Right ventricle myocardium inferior (tissue), 1 donor: ENCODE measurements around the gene CTSA. TPM values are rescaled to one million over a fixed set of nuclear protein-coding genes. Genes with fewer than 3 reads are reported as not detected.
"Not testable (repeated sequence)": the region's sequence is repeated elsewhere in the genome, so short reads cannot be mapped to it uniquely, and the experiment has no call there.

Experiments
- ATAC-seq: fragments of 200-7000 bp; cut with Tn5 transposase; one replicate; pipeline ENCODE4 v1.9.1; 2020; ENCODE audit warnings: mild to moderate bottlenecking, moderate library complexity
- DNase-seq: peaks from one replicate; pipeline ENCODE4 v3.0.0; 2021; ENCODE audit errors: missing footprints
- intact Hi-C: fragments of 100-400 bp; cut with DNase I; formaldehyde crosslinking; loops from one replicate; pipeline ENCODE4 v1.11.0; 2022
- total RNA-seq: library from RNA; stranded (reverse); fragmentation: NEBNext Ultra II Directional; extraction: Animal tissue kit (Norgen Biotek cat#: 25700); gene quantifications from one replicate; pipeline ENCODE4 v1.2.1, GENCODE V29; 2021
- donor health status: DM: no; HTN: yes; CAD: no; lungs with severe emphysema.

CTSA gene
- total RNA-seq, 1 donor from 2014 or later = 113 TPM

- no peak for DNase-seq
- intact Hi-C loops = no loop called here
- no peak for ATAC-seq
These were observed 34.8 kb downstream of the CTSA start for GRCh38 chr20:45925821-45926506.

DNA sequence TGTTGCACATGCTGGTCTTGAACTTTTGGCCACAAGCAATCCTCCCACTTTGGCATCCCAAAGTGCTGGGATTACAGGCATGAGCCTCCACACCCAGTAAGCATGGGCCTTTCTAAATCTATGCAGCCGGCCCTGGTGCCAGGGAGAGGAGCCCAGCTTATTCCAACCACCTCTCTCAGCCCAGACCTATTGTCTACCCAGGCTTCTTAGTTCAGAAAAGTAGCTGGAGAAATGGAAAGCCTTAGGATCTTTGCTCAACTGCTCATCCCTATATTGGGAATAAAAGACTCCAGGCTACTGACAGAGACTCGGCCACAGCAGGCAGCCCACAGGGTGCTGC, 35.6 kb downstream of the CTSA start:
- DNase-seq (no peak), ATAC-seq (no peak)
- intact Hi-C loops = no loop called here

GRCh38 chr20:45927071-45927878, 36.1 kb downstream of the CTSA start:
- intact Hi-C loops = no loop called here
- ATAC-seq (no peak), DNase-seq (no peak)

GRCh38 chr20:45931680-45932079, 40.5 kb downstream of the CTSA start:
- ATAC-seq, intact Hi-C loops, DNase-seq: not testable (repeated sequence)

- DNase-seq (peak; percentile 87), ATAC-seq (peak; percentile 33)
- intact Hi-C loops = loop anchor here (2.0 kb wide), 3 partner anchors 23 to 99 kb away; partner anchors contain the start of gene ZNF335
These were observed 42.3 kb downstream of the CTSA start for GRCh38 chr20:45933266-45934045.

DNA sequence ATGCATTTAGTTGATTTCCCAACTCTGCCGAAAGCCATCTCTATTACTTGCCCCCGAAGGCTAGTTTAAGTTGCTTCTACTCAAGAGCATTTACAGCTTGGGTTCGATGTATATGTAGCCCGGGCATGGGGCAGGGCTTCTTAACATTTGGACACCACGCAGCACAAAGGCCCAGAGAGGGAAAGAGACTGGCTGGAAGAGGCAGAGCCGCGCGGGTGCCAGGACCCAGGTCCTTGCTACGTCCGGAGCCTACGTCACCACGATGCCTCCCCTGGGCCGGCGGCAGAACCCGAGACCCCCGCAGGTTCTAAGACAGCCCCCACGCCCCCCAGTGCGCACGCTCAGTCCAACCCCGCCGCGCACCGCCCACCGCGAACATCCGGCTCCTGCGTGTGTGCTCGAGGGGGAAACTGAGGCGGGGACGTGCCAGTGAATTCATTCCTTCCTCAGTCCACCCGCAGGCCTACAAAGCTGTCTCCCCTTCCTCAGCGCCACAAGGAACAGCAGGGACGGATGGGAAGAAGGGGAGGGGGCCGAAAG, 43.0 kb downstream of the CTSA start:
- peak; percentile 90 for DNase-seq
- ATAC-seq = peak; percentile 46
- intact Hi-C loops = loop anchor here (2.0 kb wide), 3 partner anchors 23 to 99 kb away; partner anchors contain the start of gene ZNF335

DNA sequence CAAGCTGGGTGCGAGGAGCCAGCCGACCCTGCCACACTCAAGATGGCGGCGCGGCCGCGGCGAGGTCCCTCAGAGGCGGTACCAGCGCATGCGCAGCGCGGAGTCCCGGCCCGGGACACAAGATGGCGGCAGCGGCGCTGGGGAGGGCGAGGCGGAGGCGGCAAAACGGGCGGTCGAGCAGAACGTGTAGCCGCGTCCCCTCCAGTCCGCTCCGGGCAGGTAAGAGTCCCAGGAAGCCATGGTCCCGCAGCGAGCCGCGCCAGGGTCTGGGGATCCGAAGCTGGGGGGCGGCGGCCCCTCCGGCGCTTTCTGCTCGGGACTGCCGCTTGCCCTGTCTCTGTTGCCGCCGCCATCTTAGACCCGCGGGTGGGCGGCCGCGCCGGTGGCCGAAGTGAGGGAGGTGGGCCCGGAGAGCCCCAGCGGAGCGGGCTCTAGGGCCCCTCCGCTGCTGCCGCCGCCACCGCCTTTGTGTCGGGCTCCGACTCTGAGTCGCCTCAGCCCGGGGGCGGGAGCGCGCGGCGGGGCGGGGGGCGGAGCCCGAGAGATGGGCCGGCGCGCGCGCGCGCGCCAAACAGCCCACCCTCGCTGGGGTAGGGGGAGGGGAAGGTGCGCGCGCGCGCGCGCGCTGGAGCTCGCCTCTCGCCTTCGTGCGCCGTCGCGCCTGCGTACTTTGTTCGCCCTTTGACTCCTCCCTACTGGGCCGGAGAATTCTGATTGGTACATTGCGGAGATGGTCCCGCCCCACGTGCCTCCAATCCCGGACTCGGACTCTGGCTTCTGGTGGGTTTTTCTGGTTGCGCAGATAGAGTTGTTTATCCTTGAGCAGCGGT, 43.7 kb downstream of the CTSA start, which contains the start of gene PCIF1:
TSS of gene PCIF1 (plus strand) at position 98 of the 830 bp plus-strand sequence. CDS start 4,317 bp downstream, outside the sequence.
- peak; percentile 99 for DNase-seq
- ATAC-seq = peak; percentile 93
- intact Hi-C loops = loop anchor here (1.0 to 2.0 kb wide), 4 partner anchors 24 to 100 kb away; partner anchors contain the start of gene ZNF335

DNA sequence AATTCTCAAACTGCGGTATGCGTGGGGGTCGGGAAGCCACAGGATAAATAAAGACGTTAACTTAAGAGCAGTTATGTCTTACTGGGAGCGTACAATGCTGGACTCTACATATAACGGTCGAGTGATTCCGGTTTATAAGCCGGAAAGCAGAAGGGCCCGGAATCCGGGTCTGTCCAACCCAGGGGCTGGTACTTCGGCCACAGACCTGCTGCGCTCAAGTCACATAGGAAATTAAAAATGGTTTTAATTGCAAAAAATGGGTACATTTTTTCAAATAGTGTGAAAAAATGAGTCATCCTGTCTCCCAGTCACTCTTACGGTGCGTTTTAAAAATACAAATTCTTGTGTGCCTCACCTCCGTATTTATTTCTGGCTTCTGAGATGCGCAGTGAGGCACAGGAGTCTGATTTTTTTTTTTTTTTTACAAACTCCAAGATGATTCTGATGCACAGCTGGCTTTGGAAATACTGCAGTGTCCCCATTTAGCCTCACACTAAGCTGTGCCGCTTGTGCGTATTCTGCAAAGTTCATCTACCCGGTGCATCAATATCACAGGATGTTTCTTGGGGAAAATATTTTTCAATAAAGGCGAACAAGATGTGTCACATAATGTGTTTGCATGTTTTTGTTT, 44.4 kb downstream of the CTSA start:
- ATAC-seq = peak; percentile 30
- intact Hi-C loops = loop anchor here (1.0 to 2.0 kb wide), 4 partner anchors 25 to 101 kb away; partner anchors contain the start of gene ZNF335
- DNase-seq = no peak

DNA sequence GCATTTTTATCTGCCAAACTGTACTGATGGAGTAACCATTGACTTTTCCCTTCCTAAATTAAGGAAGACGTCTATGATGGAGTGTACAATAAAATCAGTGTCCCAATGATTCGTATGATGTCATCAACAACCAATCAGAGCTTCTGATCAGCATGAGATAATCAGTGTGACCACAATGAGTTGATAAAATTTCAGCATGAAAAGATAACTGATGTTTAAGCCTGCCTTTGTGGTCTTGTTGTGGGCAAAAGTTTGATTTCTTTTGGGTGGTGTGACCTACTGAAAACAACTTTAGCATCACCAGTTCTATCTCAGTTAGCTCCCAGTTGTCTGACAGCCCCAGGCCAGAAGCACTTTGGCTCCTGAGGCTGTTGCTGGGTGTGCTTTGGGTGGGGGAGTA, 46.6 kb downstream of the CTSA start:
- ATAC-seq = no peak
- intact Hi-C loops = no loop called here
- no peak for DNase-seq

DNA sequence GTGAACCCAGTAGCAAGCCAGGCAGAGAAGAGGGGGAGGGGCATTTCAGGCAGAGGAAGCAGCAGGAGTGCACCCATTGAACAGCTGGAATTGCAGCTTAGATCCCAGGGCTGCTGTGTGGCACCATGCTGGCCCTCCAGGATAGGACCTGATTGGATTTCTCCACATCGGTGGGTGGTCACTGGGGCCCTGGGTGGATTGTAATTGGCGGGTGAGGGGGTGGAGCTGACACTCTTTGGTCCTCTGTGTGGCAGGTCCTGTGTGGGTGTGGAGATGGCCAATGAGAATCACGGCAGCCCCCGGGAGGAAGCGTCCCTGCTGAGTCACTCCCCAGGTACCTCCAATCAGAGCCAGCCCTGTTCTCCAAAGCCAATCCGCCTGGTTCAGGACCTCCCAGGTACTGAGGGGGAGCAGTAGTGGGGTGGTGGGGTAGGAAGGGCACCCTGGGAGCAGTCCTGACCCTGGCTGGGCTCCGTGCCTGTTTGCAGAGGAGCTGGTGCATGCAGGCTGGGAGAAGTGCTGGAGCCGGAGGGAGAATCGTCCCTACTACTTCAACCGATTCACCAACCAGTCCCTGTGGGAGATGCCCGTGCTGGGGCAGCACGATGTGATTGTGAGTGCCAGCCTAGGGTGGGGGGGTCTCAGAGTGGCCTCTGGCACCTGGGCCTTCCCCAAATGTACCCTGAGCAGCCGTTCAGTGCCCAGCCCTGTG, 47.7 kb downstream of the CTSA start:
- intact Hi-C loops = no loop called here
- no peak for ATAC-seq
- DNase-seq = no peak

DNA sequence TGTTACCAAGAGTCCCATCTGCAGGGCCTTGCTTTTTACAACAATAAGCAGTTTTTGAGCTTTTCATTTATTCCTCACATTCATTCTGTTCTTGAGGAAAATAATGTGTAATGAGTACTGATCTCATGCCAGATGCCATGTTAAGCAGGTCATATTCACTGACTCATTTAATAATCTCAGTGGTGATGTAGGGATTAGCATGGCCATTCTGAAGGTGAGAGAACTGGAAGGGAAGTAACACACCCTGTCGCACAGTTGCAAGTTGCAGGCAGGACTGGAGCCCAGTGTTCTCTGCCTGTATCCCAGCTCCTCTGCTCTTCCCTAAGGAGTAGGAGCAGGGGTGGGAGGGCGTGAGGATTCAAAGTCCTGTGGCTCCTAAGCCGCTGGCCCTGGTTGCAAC, 48.9 kb downstream of the CTSA start:
- ATAC-seq = no peak
- intact Hi-C loops = no loop called here
- no peak for DNase-seq

GRCh38 chr20:45940469-45940868, 49.3 kb downstream of the CTSA start:
- DNase-seq (no peak), ATAC-seq (no peak)
- intact Hi-C loops = no loop called here

DNA sequence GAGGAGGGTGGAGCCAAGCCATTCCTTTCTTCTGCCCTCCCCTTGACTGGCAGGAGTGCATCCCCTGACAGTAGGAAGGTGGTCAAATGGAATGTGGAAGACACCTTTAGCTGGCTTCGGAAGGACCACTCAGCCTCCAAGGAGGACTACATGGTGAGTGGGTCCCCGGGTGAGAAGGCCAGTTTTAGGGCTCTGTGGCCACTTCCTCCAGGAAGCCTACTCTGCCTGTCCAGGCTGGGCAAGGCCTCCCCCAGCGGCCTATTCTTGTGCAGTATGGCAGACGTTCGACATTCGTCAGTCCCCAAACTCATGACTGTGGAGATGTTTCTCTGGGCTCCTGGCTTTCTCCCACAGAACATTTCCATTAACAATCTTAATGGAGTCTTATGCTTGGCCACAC, 52.5 kb downstream of the CTSA start:
- no peak for DNase-seq
- ATAC-seq = no peak
- intact Hi-C loops = no loop called here

DNA sequence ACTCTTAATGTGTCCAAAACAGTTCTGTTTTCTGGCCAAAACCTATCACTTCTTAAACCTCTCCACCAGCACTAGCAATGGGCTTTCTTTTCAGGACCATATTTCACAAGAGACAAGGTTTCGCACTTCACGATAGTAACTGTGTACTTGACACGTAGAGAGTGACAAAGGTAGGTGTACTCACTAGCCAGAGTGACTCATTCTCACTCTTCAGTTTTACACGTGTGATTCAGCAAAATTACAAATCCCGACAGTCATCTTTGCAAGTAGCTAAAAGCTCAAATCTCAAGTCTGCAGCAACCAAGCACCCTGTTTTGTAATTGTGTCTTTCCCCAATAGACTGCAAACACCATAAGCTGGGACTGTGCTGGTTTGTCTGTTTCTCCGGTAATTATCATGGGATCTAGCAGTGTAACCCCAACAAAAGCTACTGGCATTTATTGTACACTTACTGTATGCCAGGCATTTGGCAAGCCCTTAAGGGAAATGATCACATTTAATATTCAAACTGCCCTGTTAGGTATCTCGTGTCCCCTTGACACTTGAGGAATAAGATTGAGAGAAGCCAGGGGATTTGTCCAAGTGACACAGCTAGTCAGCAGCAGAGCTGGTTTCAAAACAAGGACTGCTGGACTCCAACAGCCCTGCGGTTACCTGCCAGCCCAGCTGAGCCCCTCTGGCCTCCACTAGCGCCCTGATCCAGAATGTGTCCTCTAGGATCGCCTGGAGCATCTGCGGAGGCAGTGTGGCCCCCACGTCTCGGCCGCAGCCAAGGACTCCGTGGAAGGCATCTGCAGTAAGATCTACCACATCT, 53.2 kb downstream of the CTSA start:
- no peak for ATAC-seq
- no peak for DNase-seq
- intact Hi-C loops = no loop called here

- ATAC-seq (no peak), DNase-seq (no peak)
- intact Hi-C loops = no loop called here
These were observed 54.0 kb downstream of the CTSA start for GRCh38 chr20:45944965-45945677.

GRCh38 chr20:45945678-45946148, 54.6 kb downstream of the CTSA start:
- peak; percentile 45 for DNase-seq
- intact Hi-C loops = no loop called here
- ATAC-seq = no peak
